Raji (cell line): ENCODE results near the gene NELFCD.

Experiments used
- POLR2A ChIP-seq: IDR thresholded peaks from 2 replicates; pipeline ENCODE4 v1.6.1; 2011; ENCODE audit warnings: low read depth, low read length, control low read depth; ENCODE audit not compliant: insufficient read depth

NELFCD gene

DNA sequence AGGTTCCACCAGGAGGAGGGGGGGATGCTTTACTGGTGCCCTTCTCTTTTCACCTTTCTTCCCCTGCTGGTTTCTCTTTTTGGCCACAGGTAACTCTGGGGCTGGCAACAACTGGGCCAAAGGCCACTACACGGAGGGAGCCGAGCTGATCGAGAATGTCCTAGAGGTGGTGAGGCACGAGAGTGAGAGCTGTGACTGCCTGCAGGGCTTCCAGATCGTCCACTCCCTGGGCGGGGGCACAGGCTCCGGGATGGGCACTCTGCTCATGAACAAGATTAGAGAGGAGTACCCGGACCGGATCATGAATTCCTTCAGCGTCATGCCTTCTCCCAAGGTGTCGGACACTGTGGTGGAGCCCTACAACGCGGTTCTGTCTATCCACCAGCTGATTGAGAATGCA lies 42.6 kb downstream of the NELFCD start:
- TF ChIP-seq POLR2A, result no peak

DNA sequence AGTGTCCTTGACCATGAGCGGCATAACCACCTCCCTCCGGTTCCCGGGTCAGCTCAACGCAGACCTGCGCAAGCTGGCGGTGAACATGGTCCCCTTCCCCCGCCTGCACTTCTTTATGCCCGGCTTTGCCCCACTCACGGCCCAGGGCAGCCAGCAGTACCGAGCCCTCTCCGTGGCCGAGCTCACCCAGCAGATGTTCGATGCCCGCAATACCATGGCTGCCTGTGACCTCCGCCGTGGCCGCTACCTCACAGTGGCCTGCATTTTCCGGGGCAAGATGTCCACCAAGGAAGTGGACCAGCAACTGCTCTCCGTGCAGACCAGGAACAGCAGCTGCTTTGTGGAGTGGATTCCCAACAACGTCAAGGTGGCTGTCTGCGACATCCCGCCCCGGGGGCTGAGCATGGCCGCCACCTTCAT lies 43.1 kb downstream of the NELFCD start:
- no peak for TF ChIP-seq POLR2A

DNA sequence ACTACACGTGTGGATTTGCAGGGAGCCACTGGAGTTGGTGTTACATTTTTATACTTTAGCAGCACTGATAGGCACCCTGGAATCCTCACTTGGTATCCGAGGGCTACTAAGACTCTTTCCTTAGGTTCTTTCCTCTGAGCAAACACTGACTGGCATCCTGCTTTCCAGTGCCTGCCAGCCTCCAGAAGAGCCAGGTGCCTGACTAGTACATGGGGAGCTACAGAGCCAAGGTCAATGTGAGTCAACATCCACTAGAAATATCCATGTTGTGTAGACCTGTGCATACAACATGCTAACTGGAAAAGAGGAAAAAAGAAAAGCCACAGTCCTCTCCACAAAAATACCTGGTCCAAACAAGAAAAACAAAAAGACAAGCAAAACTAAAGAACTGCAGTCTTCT lies 44.0 kb downstream of the NELFCD start:
- no peak for TF ChIP-seq POLR2A

DNA sequence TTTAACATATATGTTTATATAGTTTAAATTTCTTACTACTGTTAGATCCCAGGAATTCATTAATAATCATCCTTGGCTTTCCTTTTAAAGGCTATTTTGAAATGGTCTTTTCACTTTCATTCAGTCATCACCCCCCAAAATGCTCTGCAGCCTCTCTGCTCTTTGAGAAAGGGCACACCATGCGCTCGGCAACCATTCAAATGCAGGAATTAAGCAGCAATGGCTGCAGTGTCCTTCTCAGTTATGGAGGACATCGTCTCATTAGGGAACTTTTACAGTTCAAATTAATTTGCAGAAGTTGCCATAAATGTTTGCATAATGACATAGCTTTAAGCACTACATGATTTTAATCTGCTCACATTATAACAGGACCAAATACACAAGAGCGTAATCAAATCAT lies 44.5 kb downstream of the NELFCD start:
- no peak for TF ChIP-seq POLR2A

DNA sequence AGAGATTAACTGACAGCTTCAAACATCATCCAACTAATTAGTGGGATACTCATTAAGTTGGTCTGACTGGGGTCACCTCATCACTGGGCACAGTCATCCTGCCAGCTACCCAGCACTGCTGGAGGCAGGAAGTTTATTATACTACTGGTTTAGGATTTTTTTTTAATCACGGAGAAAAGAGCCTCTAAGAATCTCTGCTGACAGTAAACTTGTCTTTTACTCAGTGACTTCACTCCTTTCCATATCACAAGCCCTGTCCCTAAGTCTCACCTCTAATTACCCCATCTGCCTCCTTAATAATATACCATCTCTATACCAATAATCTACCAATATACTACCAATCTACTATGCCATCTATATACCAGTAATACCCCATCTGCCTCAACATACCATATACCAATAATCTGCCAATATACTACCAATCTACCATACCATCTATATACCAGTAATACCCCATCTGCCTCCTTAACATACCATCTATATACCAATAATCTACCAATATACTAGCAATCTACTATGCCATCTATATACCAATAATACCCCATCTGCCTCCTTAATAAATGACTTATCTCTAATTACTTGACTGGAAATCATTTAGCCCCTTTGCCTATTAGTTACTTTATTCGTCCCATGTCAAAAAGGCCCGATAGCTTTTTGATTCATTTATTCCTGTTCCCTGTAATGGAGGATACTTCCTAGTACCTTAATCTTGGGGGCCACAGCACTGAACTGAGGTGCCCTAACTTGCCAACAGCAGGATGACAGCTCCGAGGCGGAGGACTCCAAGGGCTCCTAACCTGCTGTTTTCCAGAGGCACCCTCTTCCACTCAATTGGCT lies 46.1 kb downstream of the NELFCD start:
- TF ChIP-seq POLR2A, result no peak

DNA sequence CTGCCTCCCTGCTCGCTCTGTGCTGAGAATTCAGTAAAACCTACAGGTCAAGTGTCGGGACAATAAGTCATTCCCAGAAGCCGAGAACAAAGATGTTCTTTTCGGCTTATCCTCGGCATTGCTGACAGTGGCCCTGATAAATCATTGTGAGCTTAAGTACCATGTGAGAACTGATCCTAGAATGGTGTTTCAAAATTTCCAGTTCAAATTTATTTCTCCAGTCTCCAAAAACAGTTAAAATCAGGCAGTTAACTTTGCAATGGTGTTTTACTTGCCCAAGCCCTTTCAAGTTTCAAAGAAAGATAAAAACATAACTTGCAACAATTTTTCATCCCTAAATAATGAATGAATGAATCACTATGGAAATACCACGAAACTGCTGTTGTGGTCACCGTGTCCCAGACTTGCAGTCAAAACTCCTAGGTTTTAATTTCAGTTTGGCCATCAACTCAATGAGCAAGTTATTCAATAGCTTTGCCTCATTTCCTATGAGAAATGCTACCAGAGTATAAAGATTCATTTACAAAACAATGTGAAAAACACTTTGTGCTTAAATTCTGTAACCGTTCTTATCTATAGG lies 46.8 kb downstream of the NELFCD start:
- TF ChIP-seq POLR2A, result no peak

DNA sequence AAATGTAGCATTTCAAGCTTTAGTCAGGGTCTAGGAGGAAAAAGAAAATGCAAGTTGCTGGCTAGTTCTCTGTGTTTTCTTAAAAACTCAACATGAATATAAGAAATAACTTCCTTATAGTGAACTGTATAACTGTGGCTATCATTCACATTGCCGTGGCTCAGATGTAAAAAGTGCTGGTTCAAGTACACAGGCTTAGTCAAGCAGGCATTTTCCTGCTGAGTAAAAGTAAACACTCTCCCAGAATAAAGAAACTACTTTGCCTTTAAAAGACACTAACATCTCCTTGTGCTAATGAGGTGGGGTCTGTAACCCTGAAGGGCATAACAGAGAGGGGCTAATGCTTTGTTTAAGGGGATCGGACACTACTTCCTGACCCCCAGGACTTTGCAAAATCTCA lies 47.8 kb downstream of the NELFCD start:
- no peak for TF ChIP-seq POLR2A

DNA sequence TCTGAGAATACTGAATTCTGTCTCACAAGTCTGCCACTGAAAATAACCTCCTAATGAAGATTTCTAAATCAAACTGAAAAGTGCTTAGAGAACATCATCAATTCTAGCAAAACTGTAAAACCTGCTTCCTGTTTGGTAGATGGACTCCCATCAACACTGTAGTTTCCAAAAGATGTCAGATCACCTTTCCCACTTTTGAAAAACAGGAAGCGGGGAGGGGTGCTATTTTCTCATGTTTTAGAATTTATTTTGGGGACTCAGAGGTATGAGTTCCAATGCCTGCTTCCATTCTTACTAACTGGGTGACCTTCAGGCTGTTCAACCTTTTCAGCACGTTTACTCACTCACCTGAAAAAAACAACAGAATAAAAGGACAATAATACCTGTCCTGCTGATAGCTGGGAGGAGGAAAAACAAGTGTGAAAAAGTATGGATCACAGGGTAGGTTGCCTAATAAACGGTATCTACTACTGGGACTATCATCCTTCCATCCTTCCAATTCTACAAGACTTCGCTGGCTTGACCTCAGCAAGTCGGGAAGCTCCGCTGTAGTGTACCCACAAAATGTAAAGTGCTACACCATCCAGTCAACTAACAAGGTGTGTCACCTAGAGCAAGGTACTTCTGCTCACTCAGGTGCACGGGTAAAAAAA lies 50.0 kb downstream of the NELFCD start:
- no peak for TF ChIP-seq POLR2A

DNA sequence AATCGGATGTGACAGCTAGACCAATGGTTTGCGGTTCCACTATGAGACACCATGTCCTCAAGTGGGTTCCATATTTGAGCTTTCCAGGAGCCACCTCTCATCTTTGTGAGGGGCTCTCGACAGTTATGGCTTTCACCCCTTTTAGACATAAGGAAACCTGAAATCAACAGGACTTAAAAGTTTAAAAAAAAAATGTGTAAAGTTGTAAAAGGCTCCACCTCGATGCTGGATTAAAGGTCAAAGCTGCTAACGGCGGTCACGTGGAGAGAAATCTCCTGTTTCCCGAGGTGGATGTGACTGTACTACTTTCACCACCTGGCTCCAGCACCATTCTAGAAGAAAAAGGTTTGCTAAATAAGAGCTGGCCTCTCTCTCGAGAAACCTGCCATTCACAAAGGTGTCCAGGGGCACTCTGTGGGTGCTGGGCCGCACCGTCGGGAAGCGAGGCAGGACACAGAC lies 50.5 kb downstream of the NELFCD start:
- no peak for TF ChIP-seq POLR2A

DNA sequence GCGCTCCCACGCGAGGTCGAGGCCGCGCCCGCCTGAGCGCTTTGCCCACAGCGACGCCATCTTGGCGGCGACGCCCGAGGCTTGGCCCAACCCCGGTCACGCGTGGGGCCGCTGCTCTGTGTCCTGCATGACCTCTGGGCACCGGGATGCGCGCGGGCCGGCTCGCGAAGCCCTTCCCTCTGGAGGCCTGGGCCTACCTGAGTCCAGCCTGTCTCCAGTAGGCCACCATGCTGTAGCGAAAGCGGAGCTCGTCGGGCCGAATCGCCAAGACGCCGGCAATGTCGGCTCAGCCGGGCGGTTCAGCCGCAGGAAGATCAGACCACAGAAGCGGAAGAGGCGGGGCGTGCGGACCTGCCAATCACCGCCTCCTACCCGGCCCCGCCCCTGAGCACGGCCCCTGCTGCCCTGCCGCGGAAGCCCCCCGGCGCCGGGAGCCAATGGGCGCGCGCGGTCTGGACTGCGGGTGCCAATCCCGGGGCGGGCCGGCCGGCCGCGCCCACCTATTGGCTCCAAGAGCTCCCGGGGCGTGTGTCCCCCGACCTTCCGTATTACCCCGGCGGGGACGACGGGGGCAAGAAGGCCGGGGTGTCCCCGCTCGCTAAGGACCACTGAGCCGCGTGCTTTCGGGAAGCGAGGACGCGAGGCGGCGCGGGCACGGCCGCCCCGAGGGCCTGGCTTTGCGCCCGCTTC lies 51.1 kb downstream of the NELFCD start, which contains the start of gene ATP5F1E:
ATP5F1E (minus strand) TSS at position 313 of the 690 bp plus-strand sequence; CDS start at position 229, 84 bp downstream.
- peak; percentile 94 for TF ChIP-seq POLR2A

DNA sequence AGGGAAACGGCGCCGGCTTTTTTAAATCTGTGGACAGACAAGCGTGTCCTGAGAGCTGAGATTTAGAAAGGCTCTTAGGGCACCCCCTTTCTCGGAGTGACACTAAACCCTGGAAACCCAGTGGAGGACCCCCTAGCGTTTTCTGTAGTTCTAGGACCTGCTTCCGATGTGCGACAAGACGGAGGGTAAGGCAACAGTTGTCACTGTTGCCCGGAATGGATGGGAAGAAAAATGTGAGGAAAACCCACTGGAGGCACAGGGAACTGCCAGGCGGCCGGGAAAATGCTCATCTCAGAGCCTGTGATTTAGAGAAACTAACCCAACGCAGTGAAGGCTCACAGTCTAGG lies 51.6 kb downstream of the NELFCD start:
- no peak for TF ChIP-seq POLR2A

DNA sequence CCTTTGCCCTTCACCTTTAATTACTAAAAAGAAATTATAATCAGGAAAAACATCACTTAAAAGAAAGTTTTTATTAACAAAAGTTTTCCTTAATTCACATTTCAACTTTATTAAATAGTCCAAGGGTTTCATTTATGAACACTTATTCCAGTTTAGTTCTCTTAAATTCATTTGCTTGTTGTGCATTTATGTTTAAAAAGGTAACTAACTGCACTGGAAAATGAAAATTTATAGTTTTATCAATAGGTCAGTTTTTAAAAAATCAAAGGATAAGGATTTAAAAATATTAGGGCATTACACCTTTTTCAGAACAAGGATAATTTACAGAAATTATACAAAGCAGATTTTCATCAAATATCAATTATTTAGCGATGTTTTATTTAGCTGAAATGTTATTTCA lies 52.0 kb downstream of the NELFCD start:
- no peak for TF ChIP-seq POLR2A

DNA sequence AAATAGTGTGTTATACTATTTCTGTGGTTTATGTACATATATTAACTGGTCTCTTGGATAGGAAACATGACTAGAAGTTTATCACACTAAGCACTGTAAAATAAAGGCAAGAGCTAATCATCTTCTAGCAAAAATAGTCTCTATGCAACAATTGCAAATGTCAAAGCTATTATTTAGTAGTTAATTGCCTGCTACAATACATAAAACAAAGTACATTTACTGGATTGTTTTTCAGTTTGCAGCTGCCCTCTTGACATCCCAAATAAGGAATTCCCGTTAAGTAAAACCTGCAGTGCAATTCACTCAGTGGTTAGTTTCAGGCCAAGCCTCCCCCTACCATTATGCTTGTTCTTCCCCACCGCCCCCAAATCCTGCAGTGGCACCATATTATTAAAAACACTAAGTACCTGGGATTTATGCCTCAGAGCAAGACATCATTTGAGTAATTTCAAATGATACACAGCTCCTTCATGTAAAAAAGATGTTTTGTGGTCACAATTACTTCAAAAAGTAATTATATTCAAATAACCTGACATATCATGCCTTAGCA lies 52.6 kb downstream of the NELFCD start:
- no peak for TF ChIP-seq POLR2A

DNA sequence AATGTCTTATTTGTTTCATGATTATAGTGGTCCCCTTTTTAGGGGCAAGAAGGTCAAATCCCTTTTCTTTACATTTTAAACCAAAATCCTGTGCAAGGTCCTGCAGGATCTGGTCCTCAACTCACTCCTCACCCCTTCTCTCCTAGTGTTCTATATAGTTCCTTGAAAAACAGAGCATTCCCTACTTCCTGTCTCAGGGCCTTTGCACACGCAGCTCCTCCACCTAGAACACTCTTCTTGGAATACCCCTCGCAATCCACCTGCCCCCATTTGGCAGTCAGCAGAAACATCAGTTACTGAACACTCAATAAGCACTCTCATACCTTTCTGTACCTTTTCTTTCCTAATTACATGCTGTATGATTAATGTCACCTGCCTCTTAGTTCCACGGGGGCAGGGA lies 54.3 kb downstream of the NELFCD start:
- TF ChIP-seq POLR2A, result no peak

DNA sequence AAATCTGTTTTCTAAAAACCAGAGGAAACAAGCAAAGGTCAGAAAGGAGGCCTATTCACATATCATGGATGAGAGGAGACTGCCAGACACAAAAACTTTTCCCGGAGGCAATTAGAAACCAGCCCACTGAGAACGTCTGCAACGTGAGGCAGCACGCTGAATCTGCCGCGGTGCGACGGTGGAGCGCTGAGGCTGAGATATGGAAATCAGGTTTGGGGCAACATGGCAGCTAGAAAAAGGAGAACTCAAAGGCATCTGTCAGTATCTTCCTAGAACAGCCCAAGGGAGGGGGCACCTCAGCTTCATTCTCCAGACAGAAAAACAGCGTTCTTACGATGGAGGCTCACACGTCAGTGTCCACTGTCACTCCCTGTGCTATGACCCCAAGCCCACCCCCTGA lies 56.3 kb downstream of the NELFCD start:
- TF ChIP-seq POLR2A, result no peak
